NCI-H1105 treated with DMSO at 0.1 percent for 48 hours (cell line): ENCODE results near the gene EPSTI1.
"Not testable (repeated sequence)": the region's sequence is repeated elsewhere in the genome, so short reads cannot be mapped to it uniquely, and the experiment has no call there.

ENCODE experiments used
- DNase-seq: peaks from one replicate; lab custom pipeline; 2025; lab: John Stamatoyannopoulos, UW

The EPSTI1 gene

DNA sequence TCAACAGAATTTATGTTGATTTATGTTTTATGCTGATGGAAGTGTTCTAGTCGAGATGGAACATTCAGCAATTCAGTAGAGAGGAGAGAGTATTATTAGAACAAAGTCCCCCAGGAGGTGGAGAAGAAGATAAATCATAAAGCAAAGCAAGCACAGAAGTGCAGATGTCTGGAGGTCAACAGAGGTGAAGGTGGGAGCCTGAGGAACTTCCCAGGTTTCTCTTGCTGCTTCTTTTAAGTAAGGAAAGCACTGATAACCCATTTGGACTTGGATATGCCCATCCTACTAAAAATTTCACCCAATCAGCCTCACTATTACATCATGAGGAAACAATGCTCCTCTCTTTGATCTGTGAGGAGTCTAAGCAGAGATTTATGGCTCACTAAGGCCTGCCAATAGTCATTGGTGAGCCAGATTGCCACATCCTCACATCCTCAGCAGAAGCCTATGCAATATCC lies 98.8 kb downstream of the EPSTI1 start:
- no peak for DNase-seq

DNA sequence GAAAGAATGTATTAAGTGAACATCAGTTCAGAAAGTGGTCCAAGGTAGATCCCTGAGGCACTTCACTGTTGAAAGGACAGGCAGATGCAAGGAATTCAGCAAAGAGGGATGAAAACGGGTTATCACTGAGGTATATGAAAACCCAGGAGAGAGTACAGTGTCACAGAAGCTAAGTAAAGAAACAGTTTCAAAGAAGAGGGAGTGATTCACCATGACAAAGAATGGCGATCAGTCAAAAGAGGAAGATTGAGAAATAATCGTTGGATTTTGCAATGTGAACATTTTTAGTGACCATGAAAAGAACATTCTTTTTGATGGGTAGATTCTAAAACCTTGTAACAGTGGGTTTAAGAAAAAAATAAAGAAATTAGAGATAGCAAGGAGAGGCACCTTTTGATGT lies 99.3 kb downstream of the EPSTI1 start:
- no peak for DNase-seq

DNA sequence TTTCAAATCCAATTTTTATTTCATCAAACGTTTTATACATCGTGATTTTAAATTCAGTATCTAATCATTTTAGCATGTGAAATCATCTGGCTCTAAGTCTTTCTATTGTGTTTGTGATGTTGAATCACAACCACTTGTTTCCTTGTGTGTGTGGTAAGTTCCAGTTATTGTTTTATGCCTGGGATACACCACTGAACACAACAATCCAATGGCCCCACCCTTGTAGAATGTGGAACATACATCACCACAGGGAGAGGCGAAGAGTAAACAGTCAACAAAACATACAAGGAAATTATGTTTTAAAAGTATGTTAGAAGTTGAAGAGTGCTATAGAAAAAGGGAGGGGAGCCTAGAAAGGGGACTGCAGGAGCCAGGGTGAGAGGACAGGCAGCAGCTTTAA lies 100.5 kb downstream of the EPSTI1 start:
- DNase-seq, result no peak

DNA sequence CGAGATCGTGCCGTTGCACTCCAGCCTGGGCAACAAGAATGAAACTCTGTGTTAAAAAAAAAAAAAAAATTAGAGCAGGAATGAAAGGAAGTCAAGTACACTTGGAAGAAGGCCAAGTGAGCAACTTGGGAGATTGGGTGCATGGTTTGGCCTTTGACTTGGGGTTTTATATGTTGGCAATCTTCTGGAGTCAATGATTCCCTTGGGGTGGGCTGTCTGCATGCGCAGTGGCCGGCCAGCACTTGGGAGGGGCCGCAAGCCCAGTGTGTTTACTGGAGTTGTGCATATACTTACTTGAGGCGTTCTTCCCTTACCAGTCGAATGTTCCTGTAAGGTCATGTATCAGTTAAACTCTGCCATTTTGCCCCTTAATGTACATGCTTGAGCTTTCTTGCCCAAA lies 106.7 kb downstream of the EPSTI1 start:
- DNase-seq, result peak; percentile 13

DNA sequence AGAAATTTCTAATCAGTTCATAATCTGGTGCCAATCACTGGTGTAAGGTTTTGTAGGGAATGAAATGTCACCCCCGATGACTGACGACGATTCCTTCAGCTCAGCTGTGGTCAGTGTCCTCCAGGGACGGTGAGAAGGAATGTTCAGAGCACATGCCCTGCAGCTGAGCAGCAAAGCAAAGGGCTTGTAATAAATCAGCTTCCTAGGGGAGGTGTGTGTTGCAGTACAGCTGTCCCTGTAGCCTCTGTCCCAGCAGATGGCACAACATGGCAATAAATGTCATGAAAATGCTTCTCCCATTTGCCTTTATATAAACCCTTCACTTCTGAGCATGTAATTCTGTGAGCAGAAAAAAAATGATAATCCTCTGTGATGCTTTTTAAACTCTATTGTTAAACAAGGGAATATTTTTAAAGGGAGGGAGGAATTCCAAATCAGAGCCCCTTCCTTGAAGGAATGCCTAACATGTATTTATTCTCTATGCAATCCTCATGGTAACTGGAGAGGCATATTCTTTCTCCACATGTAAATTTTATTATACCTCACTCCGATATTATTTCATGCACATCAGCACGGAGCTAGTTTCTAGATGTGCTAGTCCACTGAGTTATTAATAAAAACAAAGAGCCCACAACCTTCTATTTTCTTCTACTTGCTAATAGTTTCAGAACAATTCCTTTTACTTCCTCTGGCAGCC lies 108.1 kb downstream of the EPSTI1 start:
- peak; percentile 38 for DNase-seq

DNA sequence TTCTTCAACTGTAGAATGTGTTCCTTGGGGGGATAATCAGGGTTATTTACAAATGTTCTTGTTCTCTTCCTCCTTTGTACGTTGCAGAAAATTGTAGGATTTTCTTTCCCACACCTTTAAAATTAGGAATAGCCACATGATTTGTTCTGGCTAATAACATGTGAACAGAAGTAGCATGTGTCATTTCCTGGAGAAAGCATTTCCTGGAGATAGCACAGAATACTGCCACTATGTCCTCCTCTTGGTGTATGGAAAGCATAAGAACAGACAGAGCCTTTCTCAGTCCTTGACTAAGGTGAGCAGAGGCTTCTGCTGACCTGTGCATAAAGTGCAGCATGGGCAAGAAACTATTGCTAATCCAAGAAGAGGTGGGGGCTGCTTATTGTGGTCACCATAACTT lies 108.9 kb downstream of the EPSTI1 start:
- DNase-seq, result no peak

DNA sequence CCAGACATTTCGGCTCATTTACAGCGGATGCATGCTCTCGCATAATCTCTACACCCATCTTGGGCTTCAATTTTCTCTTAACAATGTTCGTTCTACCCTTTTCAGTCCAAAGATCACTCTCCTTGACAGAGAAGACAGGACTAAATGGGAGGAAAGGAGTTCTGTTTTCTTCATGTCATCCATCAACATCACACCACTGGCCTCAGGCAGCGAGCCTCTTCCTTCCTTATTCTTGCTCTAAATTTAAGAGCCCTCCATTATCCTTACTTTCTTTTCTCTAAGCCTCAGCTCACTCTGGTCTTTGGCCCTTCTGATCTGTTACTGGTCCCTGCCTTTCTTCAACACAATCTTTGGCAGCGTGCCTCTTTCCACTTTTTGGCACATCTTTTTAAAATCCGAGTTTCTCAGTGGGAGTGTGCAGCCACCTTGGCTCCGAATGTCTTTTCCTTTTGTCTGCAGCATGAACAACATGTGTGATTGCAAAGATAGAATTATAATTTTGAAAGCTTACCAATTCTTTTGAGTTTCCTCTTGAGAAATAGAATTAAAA lies 111.9 kb downstream of the EPSTI1 start:
- no peak for DNase-seq

DNA sequence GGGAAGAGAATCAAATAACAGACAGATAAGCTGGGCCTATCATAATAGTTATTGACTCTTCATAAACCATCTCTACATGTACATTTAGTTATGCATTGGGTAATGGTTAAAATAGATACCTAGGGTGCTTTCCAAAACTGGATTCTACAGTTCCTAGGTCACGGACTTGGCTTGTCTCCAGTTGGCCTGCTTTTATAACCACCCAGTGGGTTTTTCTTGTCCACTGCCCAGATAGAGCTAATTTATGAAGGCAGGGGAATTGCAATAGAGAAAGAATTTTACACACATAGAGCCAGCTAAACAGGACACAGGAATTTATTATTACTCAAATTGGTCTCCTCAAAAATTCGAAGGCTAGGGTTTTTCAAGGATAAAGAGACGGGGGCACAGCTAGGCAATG lies 113.3 kb downstream of the EPSTI1 start:
- no peak for DNase-seq

DNA sequence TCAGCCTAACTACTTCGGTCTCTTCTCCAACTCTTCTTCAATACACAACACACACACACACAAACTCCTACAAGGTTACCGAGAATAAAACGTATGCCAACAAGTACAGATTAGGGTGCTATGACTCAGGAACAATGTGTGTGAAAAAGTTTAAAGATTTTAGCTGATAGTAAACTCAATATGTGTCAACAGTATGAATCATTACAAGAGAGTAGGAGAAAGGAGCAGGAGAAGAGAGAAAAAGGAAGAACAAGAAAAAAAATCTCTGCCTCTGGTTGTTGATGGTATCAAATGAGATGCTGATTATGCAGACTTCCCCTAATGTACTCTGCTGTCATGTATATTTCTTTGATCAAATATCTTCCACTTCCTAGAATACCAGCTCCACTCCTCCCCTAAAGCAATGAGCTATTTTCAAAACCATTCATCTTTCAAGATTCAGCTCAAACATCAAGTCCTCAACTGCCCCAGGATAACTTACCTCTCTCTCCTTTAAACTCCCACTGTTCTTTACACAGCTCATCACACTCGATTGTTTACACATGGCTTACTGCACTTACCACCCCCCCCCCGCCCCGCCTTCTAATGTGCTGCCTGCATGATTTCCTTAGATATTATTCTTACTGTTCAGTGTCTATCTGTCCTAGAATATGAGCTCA lies 115.0 kb downstream of the EPSTI1 start:
- no peak for DNase-seq

DNA sequence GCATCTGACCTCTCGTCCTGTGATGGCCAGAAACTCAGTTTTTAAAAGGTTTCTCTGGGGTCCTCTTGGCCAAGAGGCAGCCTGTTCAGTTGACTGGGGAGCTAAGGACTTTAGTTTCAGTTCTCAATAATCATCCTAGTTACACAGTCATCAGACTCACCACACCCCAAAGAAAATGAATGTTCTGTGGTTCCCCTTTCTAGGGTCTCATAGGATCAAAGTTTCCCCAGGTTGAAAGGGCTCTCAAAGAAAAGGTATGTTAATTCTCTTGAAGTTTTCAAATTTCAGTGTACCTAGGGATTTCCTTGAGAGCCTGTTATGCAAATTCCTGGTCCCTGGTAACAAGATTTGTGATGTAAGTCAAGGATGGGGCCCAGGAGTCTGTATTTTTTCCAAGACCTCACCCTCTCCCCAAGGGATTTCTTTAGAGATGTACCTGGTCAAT lies 115.7 kb downstream of the EPSTI1 start:
- DNase-seq, result no peak

DNA sequence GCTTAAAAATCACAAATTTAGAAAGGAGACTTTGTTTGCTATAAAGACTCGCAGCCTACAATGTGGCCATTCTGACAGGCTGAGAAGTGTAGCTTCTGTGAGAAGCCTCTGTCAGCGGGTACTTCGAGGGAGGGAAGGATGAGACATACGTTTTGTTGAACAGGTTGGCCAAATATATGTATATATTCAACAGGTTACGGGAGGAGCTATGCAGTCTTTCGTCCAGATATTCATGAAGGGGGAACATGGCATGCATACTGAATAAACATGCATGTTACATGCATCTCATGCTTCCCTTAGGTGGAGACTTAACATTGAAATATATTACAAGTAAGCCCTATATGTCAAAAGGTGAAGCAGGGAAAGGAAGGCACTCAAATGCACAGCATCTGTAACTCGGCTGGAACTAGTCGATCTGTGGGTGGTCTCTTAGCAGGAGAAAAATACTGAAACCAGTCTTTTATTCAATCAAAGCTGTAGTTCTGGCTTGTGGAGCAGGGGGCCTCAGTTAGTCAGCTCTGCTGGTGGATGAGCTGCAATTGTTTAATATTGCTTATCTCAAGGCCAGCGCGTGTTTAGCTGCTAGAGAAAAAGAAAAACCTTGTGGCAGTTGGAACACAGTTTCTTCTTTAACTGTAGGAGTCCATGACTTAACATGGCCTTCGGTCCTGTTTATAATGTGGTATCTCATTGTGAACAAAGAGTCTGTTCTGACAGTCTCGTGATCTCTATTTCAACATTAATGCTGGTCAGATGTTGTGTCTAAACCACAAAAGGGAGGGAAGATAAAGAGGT lies 116.4 kb downstream of the EPSTI1 start:
- no peak for DNase-seq

DNA sequence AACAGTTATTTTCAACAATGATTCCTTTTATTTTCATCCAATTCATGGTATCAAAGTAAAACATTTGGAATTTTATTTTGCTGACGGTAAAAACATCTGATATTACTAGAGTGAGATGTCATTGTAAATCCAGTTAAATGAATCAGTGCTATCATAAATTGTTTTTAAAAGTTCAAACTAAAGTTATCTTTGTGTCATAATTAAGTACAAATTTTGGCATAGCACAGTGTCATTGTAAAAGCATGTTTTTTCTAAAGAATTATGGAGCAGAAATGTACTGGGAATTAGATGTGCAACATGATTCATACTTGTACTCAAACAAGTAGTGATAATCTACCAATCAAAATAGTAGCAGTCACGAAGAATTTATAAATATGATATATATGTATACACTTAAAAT lies 117.8 kb downstream of the EPSTI1 start:
- no peak for DNase-seq

DNA sequence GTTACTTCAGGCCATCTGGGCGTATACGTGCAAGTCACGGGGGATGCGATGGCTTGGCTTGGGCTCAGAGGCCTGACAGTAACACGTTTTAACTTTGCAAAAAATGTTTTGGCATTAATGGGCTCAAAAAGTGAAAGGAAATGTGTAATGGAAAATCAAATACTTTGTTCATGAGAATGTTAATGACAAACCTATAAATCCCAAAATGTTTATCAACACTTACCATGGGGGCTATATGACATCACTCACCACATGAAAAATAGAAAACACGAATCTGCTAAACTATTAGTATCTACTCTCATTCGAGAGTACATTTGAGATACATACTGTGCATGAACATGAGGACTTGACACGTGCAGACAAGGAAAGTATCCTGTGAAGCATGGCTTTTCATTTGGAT lies 119.0 kb downstream of the EPSTI1 start:
- no peak for DNase-seq

DNA sequence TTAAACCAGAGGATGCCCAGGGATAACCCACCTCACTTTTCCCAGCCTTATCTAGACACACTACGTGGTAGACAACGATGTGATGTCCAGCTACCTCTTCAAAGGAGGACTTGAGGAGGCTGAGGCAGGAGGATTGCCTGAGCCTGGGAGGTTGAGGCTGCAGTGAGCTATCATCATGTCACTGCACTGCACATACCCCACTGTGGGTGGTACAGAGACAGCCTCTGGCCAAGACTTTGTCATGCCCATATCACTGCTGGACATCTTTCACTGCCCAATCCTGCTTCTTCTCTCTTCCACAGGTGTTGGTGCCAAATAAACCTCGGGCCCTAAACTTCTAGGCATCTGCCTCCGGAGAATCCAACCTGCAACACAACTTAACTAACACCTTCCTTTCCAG lies 124.8 kb downstream of the EPSTI1 start:
- DNase-seq, result no peak

DNA sequence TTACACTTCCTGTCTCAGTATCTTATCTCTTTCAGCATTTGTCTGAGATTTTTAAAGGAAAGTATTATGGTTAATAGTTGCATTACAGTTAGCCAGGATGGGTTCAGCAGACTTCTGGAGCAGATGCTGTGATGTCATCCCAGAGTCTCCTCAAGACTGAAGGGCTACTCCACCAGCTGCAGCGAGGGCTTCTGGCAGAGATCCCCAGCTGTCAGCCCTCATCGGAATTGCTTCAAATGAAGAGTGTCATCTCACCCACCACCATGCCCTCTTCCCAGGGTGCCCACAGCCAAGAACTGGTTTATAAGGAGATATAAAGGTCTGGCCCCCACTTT lies 126.3 kb downstream of the EPSTI1 start:
- no peak for DNase-seq

DNA sequence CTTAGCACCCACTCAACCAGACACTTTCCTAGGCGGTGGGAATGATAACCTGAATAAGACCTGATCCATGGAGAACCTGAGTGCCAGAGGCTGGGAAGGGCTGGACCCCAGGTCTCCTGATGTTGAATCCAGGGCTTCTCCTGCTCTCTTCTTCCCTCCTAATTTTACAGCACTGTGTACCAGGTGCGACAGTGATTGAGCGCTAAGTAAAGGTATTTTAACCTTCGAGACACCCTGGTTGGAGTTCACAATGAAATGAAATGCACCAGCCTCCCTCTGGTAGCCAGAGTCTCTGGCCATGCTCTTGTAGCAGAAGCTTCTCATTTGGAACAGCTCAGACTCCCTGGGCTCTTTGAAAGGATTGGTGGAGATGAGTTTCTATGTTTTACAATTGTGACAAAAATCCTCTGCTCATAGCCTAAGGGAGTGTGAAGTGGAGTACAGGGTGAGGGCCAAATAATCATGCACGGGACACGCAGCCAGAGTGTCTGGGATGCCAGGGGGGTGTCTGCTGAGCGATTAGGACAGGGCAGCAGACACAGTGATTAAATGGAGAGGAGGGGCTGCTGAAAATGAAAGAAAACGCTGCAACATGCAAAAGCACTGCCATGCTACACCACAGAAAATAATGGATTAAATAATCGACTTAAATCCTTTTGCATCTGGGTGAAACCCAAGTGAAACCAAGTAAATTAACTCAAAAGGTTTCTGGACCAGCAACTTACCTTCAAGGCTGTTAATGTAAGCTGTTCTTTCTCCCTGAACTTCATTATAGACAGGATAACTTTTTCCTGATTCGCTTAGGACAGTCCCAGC lies 126.9 kb downstream of the EPSTI1 start:
- no peak for DNase-seq

DNA sequence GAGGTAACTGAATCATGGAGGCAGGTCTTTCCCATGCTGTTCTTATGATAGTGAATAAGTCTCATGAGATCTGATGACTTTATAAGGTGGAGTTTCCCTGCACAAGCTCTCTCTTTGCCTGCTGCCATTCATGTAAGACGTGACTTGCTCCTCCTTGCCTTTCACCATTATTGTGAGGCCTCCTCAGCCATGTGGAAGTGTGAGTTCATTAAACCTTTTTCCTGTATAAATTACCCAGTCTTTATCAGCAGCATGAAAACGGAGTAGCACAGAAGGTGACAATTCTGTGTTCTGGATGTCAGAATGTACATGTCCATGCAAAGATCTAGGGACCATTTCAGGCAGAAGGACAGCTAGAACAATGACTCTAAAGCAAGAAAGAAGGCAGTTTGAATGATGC lies 129.7 kb downstream of the EPSTI1 start:
- DNase-seq, result not testable (repeated sequence)

DNA sequence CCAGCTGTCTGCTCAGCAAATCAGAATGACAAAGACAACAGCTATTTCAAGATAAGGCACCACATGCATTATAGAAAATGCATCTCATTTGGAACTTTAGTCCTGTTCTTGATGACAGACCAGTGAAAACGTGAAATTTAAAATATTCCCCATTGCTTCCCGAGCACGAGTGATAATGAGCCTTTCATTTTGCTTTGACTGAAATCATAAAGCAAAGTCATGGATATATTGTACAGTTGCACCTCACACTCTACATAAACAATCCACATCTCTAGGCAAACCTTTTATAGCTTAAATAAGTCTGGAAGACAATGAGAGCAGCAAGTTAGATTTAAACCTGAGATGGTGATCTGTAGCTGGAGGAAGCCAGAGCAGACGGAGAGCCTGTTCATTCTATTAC lies 131.6 kb downstream of the EPSTI1 start:
- DNase-seq, result no peak

DNA sequence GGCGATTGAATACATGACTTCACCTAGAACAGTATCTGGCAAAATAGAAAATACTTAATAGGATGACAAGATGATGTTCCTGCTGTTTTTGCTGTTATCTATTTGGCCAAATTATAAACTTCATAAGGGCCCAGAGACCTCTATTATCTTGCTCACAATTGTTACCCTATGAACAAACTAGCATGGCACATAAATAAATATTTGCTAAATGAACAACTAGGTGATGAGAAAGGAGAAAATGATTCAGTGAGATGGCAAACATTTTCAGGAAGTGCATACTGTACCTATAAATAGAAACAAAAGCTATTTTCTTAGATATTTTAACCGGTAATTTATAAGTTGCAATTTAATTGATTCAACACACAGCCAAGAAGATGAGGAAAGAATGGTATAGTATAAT lies 132.3 kb downstream of the EPSTI1 start:
- no peak for DNase-seq

DNA sequence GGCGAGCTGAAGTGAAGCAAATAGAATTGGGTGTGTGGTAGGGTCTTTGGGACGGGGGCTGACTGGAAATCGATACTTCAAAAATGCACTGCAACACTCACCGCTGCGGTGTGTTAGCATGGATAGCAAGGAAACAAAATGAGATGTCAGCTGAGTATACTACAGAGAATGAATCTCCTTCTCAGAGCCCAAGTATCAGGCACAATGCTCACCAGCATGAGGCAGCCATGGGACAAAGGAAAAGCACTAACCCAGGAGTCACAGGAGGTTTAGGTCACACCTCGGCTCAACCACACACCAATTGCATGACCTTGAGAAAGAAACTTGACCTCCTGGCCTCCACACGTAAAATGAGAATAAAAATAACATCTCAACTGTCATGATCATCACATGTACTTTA lies 136.6 kb downstream of the EPSTI1 start:
- no peak for DNase-seq

DNA sequence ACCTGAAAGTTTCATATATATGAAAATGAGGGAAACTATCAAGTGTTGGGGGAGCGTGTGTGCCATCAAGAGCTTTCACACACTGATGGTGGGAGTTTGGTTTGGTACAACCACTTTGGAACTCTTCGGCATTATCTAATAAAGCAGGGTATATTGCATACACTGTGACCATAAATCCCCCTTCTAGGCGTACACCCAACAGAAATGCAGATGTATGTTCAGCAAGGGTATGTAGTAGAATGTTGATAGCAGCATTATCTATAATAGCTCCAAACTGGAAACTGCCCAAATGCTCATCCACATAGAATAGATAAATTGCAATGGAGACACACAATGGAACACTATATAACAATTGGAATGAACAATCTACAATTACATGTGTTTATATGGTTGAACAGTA lies 139.9 kb downstream of the EPSTI1 start:
- no peak for DNase-seq

DNA sequence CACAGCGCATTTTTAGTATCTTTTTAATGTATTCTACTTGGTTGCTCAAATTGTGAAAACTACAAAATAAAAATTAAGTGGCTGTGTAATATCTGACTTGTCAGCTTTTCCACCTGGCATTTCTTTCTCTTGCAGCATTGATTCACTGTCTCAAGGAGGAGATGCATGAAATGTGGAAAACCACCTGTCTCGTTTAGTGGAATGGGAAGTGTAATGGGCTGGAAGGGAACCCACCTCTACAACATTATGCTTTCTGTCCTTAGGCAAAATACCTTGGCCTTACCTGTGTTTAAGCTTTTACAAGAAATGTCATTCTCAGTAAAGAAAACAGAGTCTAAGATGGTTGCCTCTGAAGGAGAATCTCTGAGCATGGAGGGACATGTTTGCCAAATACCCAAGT lies 142.8 kb downstream of the EPSTI1 start:
- DNase-seq, result no peak
